Stimulated activated CD4-positive, alpha-beta T cell treated with anti-CD3 and anti-CD28 coated beads, TNF-alpha, amount 100 ng/mL, for 4 hours (primary cell): Measurements from ENCODE around the gene KRT84.
"Not testable (repeated sequence)": the region's sequence is repeated elsewhere in the genome, so short reads cannot be mapped to it uniquely, and the experiment has no call there.

ENCODE experiments used
- DNase-seq, 3 experiments: peaks; one replicate each; pipeline ENCODE4 v3.0.0-alpha.2; 2020; ENCODE audit warnings: low read depth in 3 of 3

The KRT84 gene

DNA sequence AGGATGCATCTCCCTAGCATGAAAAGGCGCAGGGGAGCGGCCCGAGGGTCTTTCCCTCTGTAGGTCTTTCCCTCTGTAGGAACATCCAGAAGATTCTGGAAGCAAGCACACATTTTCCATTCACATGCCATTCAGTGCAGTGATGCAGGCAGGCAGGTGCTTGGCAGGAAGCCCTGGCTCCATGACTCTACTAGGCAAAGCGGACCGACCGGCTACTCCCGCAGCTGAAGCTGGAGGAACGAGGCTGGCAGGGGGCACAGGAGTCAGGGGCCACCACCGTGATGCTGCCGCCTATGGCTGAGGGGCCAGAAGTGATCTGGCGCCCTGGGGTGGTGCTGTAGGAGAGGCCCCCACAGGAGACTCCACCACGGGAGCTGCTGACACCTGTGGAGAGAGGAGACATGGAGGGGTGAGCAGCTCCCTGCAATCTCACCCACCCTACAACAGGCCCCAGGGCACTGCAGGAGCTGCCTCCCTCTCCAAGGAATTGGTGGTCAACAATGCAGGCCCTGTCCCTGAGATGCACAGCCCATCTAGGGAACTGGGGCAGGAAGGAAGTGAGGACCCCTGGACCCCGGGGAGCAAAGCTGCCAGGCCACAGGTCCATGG lies 24.7 kb downstream of the KRT84 start:
- DNase-seq = no peak

DNA sequence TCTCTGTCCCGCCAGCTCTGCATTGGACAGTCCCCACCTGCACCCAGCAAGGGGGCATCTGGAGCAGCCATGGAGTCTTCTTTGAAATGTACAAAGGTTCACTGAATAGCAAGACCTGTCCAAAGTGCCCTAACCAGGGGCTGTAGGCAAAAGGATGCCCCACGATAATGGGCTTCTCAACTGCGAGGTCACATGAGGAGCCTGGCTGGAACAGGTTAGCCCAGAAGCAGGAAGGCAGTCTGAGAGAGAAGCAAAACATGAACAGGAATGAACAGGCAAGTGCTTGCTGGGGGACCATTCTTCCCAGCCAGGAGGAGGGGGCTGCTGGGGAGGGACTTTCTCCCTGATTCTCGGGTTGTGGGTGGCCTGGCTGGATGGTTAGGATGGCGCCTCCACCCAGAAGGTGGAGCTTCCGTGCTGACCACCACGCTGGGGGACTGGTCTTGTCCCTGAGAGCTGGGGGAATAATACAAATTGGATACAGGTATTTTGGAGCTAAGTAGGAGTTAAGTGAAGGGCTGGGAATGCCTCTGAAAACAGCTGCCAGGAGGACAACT lies 25.3 kb downstream of the KRT84 start:
- no peak for DNase-seq

DNA sequence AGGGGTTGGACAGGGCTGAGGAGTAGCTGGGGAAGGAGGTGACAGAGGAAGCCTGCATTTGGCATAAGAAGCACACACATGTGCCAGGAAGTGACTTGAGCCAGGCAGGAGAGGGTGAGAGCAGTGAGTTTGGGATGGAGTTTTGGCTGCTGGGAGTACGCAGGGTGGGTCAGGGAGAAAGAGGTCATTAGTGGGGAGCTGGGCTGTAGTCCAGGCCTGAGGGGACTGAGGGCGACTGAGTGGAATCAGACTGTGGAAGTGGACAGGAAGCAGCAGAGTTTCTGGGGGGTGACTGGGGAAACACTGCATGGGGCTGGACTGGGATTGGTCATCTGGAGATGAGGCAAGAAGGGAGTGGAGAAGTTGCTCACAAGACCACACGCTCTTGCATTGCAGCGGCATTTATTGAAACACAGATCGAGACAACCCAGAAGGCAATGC lies 25.8 kb downstream of the KRT84 start:
- no peak for DNase-seq

DNA sequence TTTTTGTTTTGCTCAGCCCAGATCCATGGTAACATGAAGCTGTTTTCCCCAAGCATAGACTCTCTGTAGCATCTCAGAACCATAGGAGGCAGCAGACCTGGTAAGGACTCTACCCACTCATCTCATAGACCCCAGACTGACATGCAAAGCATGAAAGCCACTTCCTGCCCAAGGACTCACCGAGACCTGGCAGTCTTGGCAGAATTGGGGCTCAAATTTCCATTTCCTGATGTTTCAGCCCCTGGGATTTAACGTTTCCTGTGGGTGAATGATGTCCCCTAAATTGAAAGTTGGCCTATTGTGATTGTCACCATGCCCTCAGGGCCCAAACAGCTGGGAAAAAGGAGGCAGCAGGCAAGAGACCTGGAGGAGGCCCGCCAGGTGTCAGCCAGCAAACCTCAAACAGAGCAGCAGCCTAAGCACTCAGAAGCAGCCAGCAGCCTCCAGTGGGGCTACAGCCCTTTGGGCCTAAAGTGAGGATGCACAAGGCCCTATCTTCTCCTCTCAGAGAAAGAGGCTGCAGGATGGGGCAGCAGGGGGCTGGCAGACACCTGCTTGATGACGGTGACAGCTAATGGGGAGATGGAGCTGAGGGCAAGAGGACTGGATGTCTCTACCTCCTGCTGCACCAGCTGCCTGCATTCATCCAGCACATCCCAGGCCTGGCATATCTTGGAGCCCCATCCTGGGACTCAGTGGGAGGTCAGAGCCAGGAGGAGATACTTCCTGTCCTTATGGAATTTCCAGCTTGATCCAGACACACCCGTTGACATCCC lies 26.7 kb downstream of the KRT84 start:
- no peak for DNase-seq

DNA sequence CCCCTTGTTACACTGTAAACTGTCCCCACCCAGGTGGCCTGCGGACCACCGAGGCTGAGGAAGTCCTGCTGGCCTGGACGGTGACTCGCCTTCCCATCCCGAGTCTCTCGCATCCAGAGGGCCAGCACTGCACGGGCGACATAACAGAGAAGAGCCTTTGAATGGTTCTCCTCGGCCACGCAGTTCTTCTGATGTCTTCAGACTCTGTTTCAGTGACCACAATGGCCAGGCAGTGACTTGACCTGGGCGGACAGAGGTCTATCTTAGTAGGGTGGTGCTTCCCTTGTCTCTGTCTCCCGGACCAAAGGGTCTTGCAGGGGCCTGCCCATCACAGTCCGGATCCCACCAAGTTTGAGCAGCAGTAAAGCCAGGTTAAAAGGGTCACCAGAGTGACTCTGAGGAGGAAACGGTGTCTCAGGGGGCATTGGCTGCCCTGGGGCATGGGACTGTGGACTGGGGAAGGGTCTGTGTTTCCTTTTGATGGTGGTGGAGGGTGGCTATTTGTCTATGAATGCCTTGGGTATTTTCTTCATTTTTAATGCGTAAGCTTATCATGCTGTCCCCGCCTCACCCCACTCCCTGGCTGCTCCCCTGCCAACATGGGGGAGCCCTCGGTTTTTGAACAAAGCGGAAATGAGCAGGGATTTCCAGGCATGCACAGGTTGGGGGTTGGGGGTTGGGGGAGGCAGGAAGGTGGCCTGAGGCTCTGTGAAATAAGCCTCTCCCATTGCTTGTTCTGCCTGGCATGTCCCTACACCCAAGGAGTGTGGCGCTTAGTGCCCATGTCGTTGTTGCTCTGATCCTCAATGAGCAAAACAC lies 28.5 kb downstream of the KRT84 start:
- no peak for DNase-seq

DNA sequence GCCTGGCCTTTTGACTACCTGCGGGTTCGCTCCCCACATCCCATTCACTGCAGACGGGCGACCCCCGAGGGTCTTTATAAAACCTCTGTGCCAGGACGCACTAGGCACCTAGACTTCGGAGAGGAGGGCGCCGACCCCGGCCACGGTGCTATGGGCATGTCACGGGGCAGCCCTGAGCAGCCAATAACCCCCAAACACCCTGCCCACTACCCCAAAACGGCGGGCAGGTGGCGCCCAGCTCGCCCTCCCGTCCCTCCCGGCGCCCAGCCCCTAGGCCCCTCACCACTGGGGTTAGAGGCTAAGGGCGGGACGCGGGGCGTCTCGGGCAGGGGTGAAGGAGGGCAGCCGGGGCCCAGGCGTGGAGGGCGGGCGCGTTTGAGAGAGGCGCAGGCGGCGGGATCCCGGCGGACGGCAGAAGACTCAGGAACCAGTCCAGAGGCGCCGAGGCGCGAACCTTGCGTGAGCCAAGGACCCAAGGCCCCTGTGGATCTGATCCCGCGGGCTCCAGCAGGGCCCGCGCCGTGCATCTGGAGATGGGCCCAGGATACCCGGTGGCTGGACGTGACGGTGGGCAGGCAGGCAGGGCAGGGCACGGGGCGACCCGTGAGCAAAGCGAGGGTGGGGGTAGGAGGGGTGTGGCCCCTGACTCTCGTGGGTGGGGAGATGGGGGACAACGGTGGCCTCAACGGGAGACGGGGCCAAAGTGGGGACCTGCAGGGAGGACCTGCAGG lies 29.3 kb downstream of the KRT84 start:
- DNase-seq = no peak

DNA sequence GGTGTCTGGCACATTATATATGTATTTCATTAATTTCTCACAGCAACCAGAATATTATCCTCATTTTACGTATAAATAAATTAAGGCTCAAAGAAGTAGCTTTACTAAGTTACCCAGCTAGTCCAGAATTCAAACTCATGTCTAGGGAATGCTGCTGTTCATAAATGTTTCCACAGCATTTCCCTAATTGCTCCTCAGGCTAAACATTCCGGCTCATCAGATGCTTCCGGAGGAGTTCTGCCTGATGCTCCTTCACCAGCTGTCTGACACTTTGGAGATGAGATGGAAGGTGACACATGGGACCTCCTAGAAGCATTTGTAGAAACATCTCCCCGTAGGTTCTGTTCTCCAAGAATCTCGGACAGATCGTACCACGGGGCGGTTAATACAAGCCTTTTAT lies 30.3 kb downstream of the KRT84 start:
- no peak for DNase-seq

DNA sequence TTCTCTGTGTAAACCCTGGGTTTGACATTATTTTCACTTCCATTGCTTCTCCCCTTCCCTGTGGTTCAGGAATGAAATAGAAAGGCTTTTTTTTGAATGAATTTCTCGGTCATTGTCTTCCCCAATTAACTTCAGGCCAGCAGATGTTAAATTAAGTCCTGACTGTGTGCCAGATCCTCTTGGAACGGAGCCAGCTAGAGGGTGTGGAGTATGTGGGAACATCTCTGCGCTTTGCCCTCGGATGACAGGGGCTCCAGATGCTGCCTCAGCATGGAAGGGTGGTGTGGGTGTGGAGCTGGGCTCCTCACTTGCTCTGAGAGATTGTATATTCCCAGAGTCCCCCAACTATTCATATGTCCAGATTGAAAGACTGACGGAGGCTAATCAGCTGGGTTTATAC lies 31.3 kb downstream of the KRT84 start:
- no peak for DNase-seq

DNA sequence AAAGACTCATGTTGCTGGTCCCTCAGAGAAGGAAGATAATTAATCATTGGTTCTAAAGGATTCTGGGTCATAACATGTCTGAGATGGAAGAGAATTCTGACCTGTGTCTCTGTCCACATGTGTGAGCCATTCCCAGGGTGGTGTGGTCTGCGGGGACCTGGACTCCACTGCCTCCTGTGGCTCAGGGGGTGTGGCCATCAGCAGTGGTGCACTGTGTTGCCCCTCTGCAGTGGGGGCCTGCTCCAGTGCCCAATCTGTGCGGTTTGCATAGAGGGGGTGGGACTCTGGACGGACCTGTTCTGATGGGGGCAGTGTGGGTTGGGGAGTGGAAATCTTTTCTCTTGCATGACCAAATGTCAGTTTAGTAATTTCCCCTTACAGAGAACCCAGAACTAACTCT lies 31.7 kb downstream of the KRT84 start:
- DNase-seq = no peak

DNA sequence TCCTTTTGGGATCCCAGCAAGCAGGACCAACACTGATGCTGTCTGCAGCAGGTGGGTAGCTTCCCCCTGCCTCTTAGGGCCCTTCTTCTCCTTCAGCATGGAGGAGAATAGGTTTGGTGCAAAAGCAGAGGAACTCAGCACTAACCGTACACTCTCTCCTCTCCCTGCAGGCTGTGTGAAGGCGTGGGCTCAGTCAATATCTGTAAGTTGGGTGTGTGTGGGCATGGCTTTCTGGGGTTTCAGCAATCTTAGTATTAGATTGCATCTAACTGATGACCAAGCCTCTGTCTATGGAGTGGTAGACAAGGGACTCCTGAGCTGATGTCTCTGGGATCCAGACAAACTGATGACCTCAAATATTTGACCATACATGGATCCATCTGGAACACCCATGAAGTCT lies 32.5 kb downstream of the KRT84 start:
- no peak for DNase-seq

DNA sequence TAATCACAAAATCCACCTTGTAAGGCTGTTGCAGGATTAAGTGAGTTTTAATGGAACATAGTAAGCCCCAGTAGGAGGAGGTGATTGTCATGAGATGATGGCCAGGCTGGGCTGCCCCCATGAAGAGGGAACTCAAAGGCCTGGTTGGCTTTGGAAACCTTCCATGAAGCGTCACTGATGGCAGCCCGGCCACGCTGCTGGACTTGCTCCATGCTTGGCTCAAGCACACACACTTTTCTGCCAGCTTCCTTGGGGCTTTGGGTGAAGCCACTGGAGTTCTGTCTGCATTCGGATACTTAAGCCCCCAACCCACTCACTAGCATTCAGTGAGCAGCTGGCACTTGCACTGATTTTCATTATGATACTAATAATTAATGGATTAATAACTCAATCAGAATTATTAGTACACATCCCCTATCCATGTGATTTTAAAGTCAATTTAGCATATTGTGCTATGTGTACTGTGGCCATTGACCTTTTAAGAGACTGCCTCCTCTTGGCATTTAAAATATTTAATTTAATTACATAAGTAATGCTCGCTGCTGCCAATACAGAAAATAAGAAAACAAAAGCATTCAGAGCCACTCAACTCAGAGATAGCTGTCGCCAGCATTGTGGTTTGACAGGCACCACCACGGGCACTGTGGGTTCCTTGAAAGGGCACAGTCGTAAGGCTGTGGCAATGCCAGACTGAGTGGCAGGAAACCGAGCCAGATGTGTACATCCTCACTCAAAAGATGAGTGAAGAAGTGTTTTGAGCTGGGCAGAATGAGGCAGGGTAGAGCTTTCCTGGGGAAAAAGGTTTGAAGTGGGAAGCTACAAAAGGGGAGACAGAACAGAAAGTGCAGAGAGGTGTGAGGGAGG lies 34.0 kb downstream of the KRT84 start:
- peak in 1 of 3 experiments; percentile 11 for DNase-seq

DNA sequence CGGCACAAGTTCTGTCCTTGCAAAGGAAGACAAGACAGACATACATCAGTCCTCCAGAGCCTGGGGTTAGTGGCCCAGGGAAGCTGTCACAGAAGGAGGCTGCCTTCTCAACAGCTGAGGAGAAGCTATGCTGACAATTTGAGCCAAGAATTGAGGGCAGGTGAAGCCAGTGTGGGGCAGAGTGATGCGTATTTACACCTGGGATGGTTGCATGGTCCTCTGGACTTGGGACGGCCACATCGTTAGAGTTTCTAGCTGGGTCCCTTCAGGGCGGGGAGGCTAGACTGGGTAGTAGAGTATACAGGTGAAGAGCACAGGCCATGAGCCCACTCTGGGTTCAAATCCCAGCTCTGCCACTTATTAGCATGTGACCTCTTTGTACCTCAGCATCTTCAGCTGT lies 34.7 kb downstream of the KRT84 start:
- DNase-seq = no peak

DNA sequence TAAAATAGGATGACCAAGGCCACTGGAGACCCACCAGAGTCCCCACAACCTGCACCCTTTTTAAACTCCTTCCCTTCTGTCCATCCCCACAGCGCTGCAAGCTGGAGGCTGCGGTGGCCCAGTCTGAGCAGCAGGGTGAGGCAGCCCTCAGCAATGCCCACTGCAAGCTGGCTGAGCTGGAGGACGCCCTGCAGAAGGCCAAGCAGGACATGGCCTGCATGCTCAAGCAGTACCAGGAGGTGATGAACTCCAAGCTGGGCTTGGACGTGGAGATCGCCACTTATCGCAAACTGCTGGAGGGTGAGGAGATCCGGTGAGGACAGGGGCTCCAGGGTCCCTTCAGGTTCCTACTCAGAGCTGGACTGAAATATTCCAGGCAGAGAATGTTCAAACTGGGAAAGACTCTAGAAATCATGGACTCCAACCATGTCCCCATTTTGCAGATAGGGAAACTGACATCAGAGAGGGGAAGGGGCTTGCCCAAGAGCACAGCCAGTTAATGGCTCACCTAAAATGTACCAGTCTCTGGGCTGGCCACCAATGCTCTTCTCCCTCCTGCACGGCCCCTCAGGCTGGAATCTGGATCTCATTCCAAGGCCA lies 35.3 kb downstream of the KRT84 start:
- no peak for DNase-seq

DNA sequence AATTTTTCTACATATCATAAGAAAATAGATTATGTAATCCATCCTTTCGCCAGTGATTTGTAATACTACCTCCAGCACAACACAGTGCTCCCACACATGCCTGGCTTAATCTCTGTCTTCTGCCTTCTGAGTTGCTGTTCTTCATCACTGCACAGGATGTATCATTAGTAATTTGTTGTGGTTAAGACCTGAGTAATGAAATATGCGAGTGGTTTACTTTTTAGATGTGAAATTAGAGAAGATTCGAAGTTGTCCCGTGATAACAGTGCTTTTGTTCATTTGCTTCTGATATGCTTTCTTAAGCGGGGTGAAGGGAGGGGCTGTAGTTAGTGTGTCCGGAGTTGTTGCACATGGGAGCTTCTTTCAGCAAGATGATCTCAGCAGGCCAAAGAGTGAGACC lies 36.3 kb downstream of the KRT84 start:
- no peak for DNase-seq

DNA sequence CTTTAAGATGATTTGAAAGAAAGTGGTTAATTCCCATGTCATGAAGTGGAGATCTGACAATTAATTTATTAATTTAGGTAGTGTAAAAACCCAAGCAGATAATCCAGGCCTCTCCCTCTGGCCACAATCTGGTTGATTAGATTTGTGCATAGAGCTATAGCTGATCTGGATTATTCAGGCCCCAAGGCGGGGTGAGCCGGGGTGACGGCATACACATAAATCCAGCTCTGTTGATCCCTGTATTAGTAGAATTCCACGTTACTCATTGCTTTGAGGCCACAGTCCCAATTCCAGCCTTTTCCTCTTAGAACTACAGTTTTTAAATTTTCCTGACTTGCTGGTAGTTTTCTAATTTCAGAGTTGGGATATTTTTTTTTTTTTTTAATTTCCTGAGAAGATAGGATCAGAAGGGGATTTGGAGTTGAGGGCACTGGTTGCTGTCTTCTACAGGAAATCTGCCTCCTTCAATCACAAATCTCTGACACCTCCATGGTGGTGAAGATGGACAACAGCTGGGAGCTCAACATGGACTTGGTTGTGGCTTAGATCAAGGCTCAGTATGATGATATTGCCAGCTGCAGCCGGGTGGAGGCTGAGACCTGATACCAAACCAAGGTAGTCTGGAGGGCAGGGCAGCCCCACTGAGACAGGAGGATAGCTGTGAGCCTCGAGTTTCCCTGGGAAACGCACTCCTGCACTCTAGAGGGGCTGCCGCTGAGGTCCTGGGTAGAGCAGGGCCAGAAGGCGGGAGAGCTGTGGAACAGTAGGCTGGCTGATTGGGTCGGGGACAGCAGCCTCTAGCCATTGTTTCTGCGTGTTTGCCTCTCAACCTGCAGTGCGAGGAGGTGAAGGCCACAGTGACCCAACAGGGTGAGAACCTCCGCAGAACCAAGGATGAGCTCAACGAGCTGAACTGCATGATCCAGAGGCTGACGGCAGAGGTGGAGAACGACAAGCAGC lies 37.6 kb downstream of the KRT84 start:
- DNase-seq = no peak

DNA sequence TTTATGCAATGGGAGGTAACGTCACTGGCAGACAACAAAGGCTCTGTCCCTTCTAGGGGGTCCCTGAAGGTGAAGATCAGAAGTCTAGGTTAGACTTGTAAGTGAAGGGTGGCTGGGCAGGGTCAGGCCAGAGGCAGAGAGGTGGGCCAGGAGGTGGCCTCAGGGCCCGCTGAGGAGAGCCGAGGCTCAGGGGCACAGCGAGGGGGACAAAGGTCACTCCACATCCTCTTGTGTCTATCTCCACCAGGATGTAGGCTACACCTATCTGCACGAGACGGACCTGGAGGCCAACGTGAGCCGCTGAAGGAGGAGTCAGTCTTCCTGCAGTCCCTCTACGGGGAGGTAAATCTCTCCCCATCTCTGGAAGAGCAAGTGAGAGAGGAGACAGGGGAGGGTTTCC lies 38.4 kb downstream of the KRT84 start:
- no peak for DNase-seq

DNA sequence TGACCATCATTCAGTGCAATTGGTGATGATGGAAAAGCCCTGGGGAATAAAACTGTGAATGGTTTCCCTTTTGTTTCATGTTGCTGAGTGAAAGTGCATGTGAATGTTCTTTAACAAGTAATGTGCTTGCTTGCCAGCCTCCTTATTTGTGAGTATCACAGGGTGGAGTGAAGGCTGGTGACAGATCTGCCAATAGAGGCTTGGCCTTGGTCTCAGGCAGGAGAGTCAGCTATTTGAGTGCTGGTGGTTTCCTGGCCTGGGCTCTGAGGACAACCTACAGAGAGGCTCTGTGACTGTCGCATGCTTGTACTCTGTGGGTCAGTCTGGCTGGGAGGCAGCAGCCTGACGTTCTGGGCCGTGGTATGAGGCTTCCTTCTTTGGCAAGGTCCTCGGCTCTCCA lies 38.9 kb downstream of the KRT84 start:
- no peak for DNase-seq

DNA sequence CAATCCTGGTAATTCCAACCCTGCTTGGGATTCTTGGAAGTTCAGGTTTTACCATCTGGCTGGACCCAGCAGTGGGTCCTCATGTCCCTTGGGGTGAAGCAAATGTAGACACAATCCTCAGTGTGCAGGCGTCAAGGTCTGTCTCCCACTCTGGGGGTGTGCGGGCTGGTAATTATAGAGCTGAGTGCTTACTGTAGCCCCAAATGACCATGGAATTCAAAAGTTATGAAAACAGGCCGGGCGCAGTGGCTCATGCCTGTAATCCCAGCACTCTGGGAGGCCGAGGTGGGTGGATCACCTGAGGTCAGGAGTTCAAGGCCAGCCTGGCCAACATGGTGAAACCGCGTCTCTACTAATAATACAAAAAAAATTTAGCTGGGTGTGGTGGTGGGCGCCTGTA lies 40.4 kb downstream of the KRT84 start:
- DNase-seq = not testable (repeated sequence)

DNA sequence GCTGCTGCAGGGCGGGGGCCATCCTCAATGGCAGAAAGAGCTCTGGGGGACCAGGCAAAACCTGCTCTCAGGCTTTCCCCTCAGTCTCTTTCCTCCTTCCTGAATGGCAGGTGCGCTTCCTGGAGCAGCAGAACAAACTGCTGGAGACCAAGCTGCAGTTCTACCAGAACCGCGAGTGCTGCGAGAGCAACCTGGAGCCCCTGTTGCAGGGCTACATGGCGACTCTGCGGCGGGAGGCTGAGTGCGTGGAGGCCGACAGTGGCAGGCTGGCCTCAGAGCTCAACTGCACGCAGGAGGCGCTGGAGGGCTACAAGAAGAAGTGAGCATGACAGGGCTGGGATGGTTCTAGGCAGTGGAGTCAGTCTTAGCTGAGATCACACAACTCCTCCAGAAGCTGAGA lies 41.3 kb downstream of the KRT84 start:
- no peak for DNase-seq
